Neural cell (in vitro differentiated cells): ENCODE results near the gene ARID3B. TPM values are rescaled to one million over a fixed set of nuclear protein-coding genes. Genes with fewer than 3 reads are reported as not detected.

Experiments used
- H2AFZ ChIP-seq: fragments of 200-600, 300-800 bp; sonication (generic), shearing (Covaris generic); 2 replicates; pipeline ENCODE4 v1.6.0; 2014; ENCODE audit warnings: low read depth, mild to moderate bottlenecking, antibody characterized with exemption, low read length, moderate library complexity
- H3F3A ChIP-seq: fragments of 200-600 bp; shearing (Covaris generic); 2 replicates; pipeline ENCODE4 v1.6.1; 2016; ENCODE audit warnings: mild to moderate bottlenecking, moderate library complexity, mixed read lengths, antibody characterized with exemption, low read length; ENCODE audit not compliant: insufficient read depth, poor library complexity, severe bottlenecking
- H3K27ac ChIP-seq: fragments of 200-600, 300-800 bp; sonication (generic), shearing (Covaris generic); 2 replicates; pipeline ENCODE4 v1.5.1; 2014; ENCODE audit warnings: mild to moderate bottlenecking, low read length, moderate library complexity
- H3K27me3 ChIP-seq: fragments of 300-800, 200-600 bp; sonication (generic), shearing (Covaris generic); 2 replicates; pipeline ENCODE4 v1.6.0; 2014; ENCODE audit warnings: mild to moderate bottlenecking, low read depth, low read length, moderate library complexity; ENCODE audit not compliant: insufficient read depth
- H3K36me3 ChIP-seq: fragments of 300-800, 200-600 bp; sonication (generic), shearing (Covaris generic); 2 replicates; pipeline ENCODE4 v1.5.1; 2014; ENCODE audit warnings: mild to moderate bottlenecking, antibody characterized with exemption, low read length, moderate library complexity; ENCODE audit not compliant: insufficient read depth
- H3K4me2 ChIP-seq: fragments of 300-800, 200-600 bp; sonication (generic), shearing (Covaris generic); 2 replicates; pipeline ENCODE4 v1.6.0; 2014; ENCODE audit warnings: mild to moderate bottlenecking, low read length
- H3K4me3 ChIP-seq: fragments of 300-800, 200-600 bp; sonication (generic), shearing (Covaris generic); 2 replicates; pipeline ENCODE4 v1.5.1; 2014; ENCODE audit warnings: mild to moderate bottlenecking, low read length, moderate library complexity
- H3K79me2 ChIP-seq: fragments of 200-600 bp; shearing (Covaris generic); replicated peaks from 2 replicates; pipeline ENCODE4 v1.6.0; 2014; ENCODE audit warnings: mild to moderate bottlenecking, low read length, moderate library complexity; ENCODE audit not compliant: insufficient read depth
- H3K9ac ChIP-seq: fragments of 300-800, 200-600 bp; sonication (generic), shearing (Covaris generic); 2 replicates; pipeline ENCODE4 v1.6.1; 2016; ENCODE audit warnings: mild to moderate bottlenecking, low read length, mixed read lengths
- H3K9me2 ChIP-seq: fragments of 200-600 bp; shearing (Covaris generic); 2 replicates; pipeline ENCODE4 v1.6.1; 2016; ENCODE audit warnings: mild to moderate bottlenecking, low read length, mixed read lengths; ENCODE audit not compliant: insufficient read depth
- H3K9me3 ChIP-seq: fragments of 200-600, 300-800 bp; sonication (generic), shearing (Covaris generic); 2 replicates; pipeline ENCODE4 v1.6.1; 2016; ENCODE audit warnings: mild to moderate bottlenecking, mixed run types, low read length, moderate library complexity, mixed read lengths
- H4K20me1 ChIP-seq: fragments of 200-600 bp; shearing (Covaris generic); 2 replicates; pipeline ENCODE4 v1.6.1; 2016; ENCODE audit warnings: mild to moderate bottlenecking, mixed run types; ENCODE audit not compliant: insufficient read depth
- CTCF ChIP-seq: fragments of 450-650 bp; IDR thresholded peaks from 2 replicates; pipeline ENCODE4 v1.5.1; 2014; ENCODE audit warnings: antibody characterized with exemption, mild to moderate bottlenecking, moderate library complexity; ENCODE audit not compliant: poor library complexity, severe bottlenecking
- EP300 ChIP-seq: fragments of 450-650 bp; conservative IDR thresholded peaks from 2 replicates; pipeline ENCODE4 v1.6.1; 2014; ENCODE audit warnings: antibody characterized with exemption, mild to moderate bottlenecking, moderate library complexity; ENCODE audit not compliant: poor library complexity, severe bottlenecking
- EZH2 ChIP-seq: fragments of 200-600, 300-800 bp; shearing (Covaris generic), sonication (generic); IDR thresholded peaks from 2 replicates; pipeline ENCODE4 v1.6.1; 2014; ENCODE audit warnings: antibody characterized with exemption, low read length, borderline replicate concordance, mild to moderate bottlenecking; ENCODE audit not compliant: insufficient read depth, poor library complexity, severe bottlenecking
- MXI1 ChIP-seq: fragments of 450-650 bp; conservative IDR thresholded peaks from 2 replicates; pipeline ENCODE4 v1.6.1; 2014; ENCODE audit warnings: antibody characterized with exemption, mild to moderate bottlenecking; ENCODE audit not compliant: poor library complexity, severe bottlenecking
- POLR2AphosphoS5 ChIP-seq: IDR thresholded peaks from 2 replicates; pipeline ENCODE4 v1.6.1; 2012
- RAD21 ChIP-seq: fragments of 450-650 bp; conservative IDR thresholded peaks from 2 replicates; pipeline ENCODE4 v1.6.1; 2014; ENCODE audit warnings: antibody characterized with exemption, mild to moderate bottlenecking, moderate library complexity
- SMC3 ChIP-seq: fragments of 450-650 bp; conservative IDR thresholded peaks from 2 replicates; pipeline ENCODE4 v1.6.1; 2014; ENCODE audit warnings: antibody characterized with exemption, mild to moderate bottlenecking, moderate library complexity; ENCODE audit not compliant: poor library complexity
- TAF1 ChIP-seq: IDR thresholded peaks from 2 replicates; pipeline ENCODE4 v1.6.1; 2012; ENCODE audit warnings: low read depth
- polyA plus RNA-seq: library from polyadenylated mRNA; depleted of rRNA; stranded (reverse); fragments of >200 nt; gene quantifications from 2 replicates; pipeline ENCODE4 v1.2.3, GENCODE V29; 2014
- TF ChIP-seq, protein P1 (sequence below): IDR thresholded peaks from 2 replicates; pipeline ENCODE4 v1.6.1; 2012; ENCODE audit warnings: borderline replicate concordance

The ARID3B gene
- polyA plus RNA-seq, 1 donor from 2014 or later = 11.2 TPM

- Histone ChIP-seq H3F3A (no peaks in the 10 kb centered on the region), H3K4me2 (no peak overlapping the region), H3K9me3 (no peaks in the 10 kb centered on the region), H3K9me2 (no peaks in the 10 kb centered on the region), H3K36me3 (no peaks in the 10 kb centered on the region), H4K20me1 (no peaks in the 10 kb centered on the region), H2AFZ (no peak overlapping the region), H3K27ac (no peak overlapping the region), H3K9ac (no peak overlapping the region), H3K4me3 (no peak overlapping the region), H3K79me2 (no peaks in the 10 kb centered on the region), H3K27me3 (no peaks in the 10 kb centered on the region)
- no peak for TF ChIP-seq TAF1
- TF ChIP-seq MXI1 = no peak
- TF ChIP-seq, protein P1, sequence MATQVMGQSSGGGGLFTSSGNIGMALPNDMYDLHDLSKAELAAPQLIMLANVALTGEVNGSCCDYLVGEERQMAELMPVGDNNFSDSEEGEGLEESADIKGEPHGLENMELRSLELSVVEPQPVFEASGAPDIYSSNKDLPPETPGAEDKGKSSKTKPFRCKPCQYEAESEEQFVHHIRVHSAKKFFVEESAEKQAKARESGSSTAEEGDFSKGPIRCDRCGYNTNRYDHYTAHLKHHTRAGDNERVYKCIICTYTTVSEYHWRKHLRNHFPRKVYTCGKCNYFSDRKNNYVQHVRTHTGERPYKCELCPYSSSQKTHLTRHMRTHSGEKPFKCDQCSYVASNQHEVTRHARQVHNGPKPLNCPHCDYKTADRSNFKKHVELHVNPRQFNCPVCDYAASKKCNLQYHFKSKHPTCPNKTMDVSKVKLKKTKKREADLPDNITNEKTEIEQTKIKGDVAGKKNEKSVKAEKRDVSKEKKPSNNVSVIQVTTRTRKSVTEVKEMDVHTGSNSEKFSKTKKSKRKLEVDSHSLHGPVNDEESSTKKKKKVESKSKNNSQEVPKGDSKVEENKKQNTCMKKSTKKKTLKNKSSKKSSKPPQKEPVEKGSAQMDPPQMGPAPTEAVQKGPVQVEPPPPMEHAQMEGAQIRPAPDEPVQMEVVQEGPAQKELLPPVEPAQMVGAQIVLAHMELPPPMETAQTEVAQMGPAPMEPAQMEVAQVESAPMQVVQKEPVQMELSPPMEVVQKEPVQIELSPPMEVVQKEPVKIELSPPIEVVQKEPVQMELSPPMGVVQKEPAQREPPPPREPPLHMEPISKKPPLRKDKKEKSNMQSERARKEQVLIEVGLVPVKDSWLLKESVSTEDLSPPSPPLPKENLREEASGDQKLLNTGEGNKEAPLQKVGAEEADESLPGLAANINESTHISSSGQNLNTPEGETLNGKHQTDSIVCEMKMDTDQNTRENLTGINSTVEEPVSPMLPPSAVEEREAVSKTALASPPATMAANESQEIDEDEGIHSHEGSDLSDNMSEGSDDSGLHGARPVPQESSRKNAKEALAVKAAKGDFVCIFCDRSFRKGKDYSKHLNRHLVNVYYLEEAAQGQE = no peak
- TF ChIP-seq CTCF = peak; percentile 78
- no peak for TF ChIP-seq EP300
- TF ChIP-seq RAD21 = peak; percentile 55
- peak; percentile 7 for TF ChIP-seq POLR2AphosphoS5
- no peak for TF ChIP-seq EZH2
- TF ChIP-seq SMC3 = peak; percentile 73
Observed at GRCh38 chr15:74631935-74632560, 91.0 kb downstream of the ARID3B start.

DNA sequence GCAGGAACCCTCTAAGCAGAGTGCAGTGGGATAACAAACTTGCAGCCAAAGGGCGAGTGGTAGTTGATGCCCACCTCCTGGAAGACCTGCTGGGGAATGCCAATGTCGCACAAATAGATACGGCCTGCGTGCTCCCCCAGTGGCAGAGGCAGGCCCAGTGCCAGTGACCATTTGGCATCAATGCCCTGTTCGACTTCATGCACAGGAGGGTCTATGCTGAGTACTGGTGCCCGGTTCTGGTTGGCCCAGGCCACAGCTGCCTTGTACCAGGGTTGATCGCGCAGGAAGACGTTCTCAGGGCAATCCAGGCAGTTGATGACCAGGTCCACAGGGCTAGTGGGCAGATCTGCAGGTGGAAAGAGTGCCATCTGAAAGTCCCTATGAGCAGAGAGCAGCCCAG lies 91.6 kb downstream of the ARID3B start:
- H2AFZ ChIP-seq = no peak overlapping the region
- H3K9ac ChIP-seq = no peak overlapping the region
- no peaks in the 10 kb centered on the region for H3K79me2 ChIP-seq
- no peaks in the 10 kb centered on the region for H3K9me3 ChIP-seq
- no peak overlapping the region for H3K27ac ChIP-seq
- no peaks in the 10 kb centered on the region for H3K9me2 ChIP-seq
- H3K4me2 ChIP-seq = no peak overlapping the region
- no peaks in the 10 kb centered on the region for H3F3A ChIP-seq
- no peaks in the 10 kb centered on the region for H3K27me3 ChIP-seq
- TF ChIP-seq TAF1 = no peak
- no peak for TF ChIP-seq MXI1
- no peak for TF ChIP-seq POLR2AphosphoS5
- TF ChIP-seq SMC3 = no peak
- TF ChIP-seq EP300 = no peak
- no peak for TF ChIP-seq RAD21
- no peak for TF ChIP-seq EZH2
- no peak for TF ChIP-seq CTCF
- TF ChIP-seq, protein P1 = no peak
- H4K20me1 ChIP-seq = no peaks in the 10 kb centered on the region
- H3K36me3 ChIP-seq = no peaks in the 10 kb centered on the region
- H3K4me3 ChIP-seq = no peak overlapping the region
